GM21619 (cell line): ENCODE data around the gene CD83.
"Not testable (repeated sequence)": the region's sequence is repeated elsewhere in the genome, so short reads cannot be mapped to it uniquely, and the experiment has no call there.

ENCODE experiments used
- ATAC-seq: cut with Tn5 transposase; IDR thresholded peaks from one replicate; pipeline ENCODE4 v1.9.1; 2021; ENCODE audit not compliant: unreplicated experiment

The CD83 gene, protein sequence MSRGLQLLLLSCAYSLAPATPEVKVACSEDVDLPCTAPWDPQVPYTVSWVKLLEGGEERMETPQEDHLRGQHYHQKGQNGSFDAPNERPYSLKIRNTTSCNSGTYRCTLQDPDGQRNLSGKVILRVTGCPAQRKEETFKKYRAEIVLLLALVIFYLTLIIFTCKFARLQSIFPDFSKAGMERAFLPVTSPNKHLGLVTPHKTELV

GRCh38 chr6:14117158-14118090, at the start of gene CD83:
CD83 (plus strand) TSS chr6:14117772; CDS start chr6:14117812, 40 bp downstream.
- peak; percentile 58 for ATAC-seq

GRCh38 chr6:14068133-14068532, 49.4 kb upstream of the CD83 start:
- no peak for ATAC-seq

- no peak for ATAC-seq
Measured at GRCh38 chr6:14068623-14069022, 48.9 kb upstream of the CD83 start.

- no peak for ATAC-seq
Measured at GRCh38 chr6:14070457-14070856, 47.1 kb upstream of the CD83 start.

DNA sequence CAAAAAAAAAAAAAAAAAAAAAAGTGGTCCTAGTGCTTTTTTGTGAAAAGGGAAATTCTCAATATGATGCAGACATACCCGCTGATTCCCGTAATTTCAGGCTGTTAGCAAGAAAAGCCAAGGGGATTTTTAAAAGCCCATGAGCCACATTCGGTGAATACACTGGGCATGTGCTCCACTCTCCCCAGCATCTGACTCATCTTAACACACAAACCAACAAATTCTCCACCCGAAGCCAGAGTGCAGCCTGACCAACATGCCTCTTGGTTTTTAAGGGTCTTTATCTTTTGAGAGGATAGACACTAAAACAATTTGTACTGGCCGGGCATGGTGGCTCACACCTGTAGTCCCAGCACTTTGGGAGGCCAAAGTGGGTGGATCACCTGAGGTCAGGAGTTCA, 45.5 kb upstream of the CD83 start:
- no peak for ATAC-seq

- not testable (repeated sequence) for ATAC-seq
Measured at GRCh38 chr6:14073561-14074354, 43.8 kb upstream of the CD83 start.

DNA sequence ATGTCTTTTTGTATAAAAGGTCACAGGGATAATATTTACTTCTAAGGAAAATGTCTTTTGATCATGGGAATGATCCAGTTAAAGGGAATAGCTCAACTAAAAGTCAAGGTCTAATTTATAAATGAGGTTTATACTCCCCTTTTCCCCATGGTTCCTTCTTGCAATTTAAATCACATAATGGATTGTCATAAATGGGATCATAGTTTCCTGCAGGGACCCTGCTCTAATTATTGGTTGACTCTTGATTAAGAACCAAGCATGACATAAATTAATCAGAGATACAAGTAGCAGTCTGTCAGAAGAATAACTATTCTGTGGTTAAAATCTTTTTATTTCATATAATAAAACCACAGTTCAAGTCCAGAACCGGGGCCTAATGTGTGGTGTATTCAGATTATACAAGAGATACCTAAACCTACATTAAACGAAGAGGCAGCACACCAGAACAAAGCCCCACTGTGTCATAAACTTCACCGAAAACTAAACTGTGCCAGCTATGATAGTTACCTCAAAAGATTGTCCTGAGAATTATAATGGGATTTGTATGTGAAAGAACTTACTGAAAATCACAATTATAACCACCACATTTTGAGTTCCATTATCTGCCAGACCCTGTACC, 43.0 kb upstream of the CD83 start:
- no peak for ATAC-seq

GRCh38 chr6:14075095-14075503, 42.5 kb upstream of the CD83 start:
- peak; percentile 75 for ATAC-seq

DNA sequence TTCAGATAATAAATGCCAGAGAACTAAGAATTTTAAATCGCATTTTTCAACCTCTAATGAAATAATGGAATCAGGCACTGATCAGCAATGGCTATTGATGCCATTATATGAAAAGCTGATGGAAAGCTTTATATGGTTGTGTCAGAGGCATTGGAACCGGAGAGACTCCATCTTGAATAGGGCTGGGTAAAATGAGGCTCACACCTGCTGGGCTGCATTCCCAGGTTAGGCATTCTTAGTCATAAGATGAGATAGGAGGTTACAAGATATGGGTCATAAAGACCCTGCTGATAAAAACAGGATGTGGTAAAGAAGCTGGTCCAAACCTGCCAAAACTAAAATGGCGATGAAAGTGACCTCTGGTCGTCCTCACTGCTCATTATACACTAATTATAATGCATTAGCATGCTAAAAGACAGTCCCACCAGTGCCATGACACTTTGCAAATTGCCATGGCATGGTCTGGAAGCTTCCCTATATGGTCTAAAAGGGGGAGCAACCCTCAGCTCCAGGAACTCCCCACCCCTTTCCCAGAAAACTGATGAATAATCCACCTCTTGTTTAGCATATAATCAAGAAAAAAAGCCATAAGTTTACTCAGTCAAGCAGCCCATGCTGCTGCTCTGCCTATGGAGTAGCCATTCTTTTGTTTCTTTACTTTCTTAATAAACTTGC, 40.2 kb upstream of the CD83 start:
- ATAC-seq, result no peak

- no peak for ATAC-seq
Measured at GRCh38 chr6:14079433-14079832, 38.1 kb upstream of the CD83 start.

DNA sequence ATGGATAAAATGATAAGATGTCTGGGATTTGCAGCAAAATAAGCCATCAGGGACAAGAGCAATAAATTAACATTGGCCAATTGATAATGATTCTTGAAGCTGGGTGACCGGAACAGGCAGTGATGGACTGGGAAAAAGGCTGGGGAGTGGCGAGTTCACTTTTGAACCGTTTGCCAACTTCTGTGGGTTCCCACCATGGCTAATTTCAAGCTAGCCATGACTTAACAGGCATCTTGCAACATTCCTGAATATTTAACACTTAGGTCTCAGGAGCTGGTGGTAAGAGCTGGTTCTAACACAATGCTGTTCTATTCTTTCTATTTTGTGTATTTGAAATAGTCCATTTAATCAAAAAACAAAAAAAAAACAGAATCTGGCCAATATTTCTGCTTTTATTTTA, 37.6 kb upstream of the CD83 start:
- no peak for ATAC-seq

GRCh38 chr6:14081126-14081525, 36.4 kb upstream of the CD83 start:
- no peak for ATAC-seq

- ATAC-seq, result no peak
Measured at GRCh38 chr6:14082771-14083170, 34.8 kb upstream of the CD83 start.

DNA sequence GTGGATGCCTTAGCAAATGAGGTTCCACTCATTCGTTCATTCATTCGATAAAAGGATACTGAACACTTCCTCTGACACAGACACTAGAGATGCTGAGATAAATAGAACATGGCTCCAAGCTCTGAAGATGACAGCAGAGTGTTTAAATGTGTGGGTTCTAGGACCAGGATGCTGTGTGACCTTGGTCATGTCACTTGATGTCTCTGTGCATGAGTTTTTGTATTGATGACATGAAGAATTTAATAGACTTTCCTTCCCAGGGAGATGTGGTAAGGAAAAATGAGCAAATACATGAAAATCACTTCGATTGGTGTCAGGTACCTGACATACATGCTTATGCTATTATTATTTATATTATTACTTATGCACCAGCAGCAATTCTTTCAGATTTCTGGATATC, 34.3 kb upstream of the CD83 start:
- ATAC-seq, result no peak

- ATAC-seq, result no peak
Measured at GRCh38 chr6:14083751-14084150, 33.8 kb upstream of the CD83 start.

- no peak for ATAC-seq
Measured at GRCh38 chr6:14084388-14084787, 33.2 kb upstream of the CD83 start.

- ATAC-seq, result no peak
Measured at GRCh38 chr6:14085176-14085787, 32.3 kb upstream of the CD83 start.

- ATAC-seq, result no peak
Measured at GRCh38 chr6:14086701-14087100, 30.9 kb upstream of the CD83 start.

DNA sequence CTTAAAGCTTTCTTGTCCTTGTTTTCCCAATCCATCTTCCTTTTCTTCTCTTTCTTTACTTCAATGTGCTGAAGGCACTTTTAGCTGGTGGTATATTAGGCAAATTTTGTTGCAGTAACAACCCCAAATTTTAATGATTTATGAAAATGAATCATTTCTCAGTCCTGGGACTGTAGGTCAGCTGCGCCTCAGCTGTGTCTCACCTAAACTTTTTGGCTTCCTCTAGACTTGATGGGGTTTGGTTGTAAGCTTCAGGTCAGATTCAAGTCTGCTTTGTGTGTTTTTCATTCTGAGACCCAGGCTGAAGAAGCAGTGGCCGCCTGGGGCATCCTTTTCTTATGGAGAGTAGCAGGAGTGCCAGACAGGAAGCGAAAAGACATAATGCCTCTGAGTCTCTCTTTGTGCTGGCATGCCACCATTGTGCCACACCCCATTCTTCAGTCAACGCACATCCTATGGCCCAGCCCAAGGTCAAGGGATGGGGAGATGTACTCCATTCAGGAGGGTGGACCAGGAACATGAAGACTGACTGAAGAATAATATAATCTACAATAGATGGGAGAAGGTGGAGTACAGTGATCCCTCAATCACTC, 28.9 kb upstream of the CD83 start:
- ATAC-seq, result peak; percentile 59

DNA sequence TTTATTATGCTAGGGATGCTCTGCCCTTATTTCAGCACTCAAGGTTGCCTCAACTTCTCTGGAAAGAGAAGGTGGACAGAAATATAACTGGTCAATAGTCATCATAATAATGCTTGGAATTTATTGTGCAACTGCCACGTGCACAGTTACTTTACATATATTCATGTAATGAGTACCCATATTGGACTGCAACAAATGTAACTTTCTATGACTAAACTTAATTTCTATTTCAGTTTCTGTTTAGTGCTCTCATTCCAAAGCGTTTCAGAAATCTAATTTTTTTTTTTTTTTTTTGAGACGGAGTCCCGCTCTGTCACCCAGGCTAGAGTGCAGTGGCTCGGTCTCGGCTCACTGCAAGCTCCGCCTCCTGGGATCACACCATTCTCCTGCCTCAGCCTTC, 28.3 kb upstream of the CD83 start:
- ATAC-seq, result peak; percentile 42
